Inferior parietal cortex (tissue), 1 donor: ENCODE measurements around the gene SLC25A19.

Source experiments
- DNase-seq: peaks from one replicate; pipeline ENCODE4 v3.0.0-alpha.2; 2016; ENCODE audit errors: extremely low spot score

Gene SLC25A19

GRCh38 chr17:75241502-75241901, 47.7 kb downstream of the SLC25A19 start:
- no peak for DNase-seq

GRCh38 chr17:75241143-75241430, 48.1 kb downstream of the SLC25A19 start:
- no peak for DNase-seq

GRCh38 chr17:75240394-75241142, 48.7 kb downstream of the SLC25A19 start:
- DNase-seq, result no peak

GRCh38 chr17:75239778-75240393, 49.3 kb downstream of the SLC25A19 start:
- DNase-seq, result no peak

GRCh38 chr17:75239214-75239613, 50.0 kb downstream of the SLC25A19 start:
- DNase-seq, result no peak

GRCh38 chr17:75238684-75239191, 50.5 kb downstream of the SLC25A19 start:
- peak; percentile 66 for DNase-seq

GRCh38 chr17:75238020-75238580, 51.1 kb downstream of the SLC25A19 start:
- DNase-seq, result no peak

GRCh38 chr17:75237100-75238014, 51.9 kb downstream of the SLC25A19 start:
- DNase-seq, result no peak

GRCh38 chr17:75232786-75233185, 56.4 kb downstream of the SLC25A19 start:
- no peak for DNase-seq

- no peak for DNase-seq
Measured at GRCh38 chr17:75231741-75232464, 57.3 kb downstream of the SLC25A19 start.

- no peak for DNase-seq
Measured at GRCh38 chr17:75231071-75231470, 58.2 kb downstream of the SLC25A19 start.

GRCh38 chr17:75228847-75229246, 60.4 kb downstream of the SLC25A19 start:
- no peak for DNase-seq

GRCh38 chr17:75228305-75228704, 60.9 kb downstream of the SLC25A19 start:
- no peak for DNase-seq

- DNase-seq, result no peak
Measured at GRCh38 chr17:75227729-75228128, 61.5 kb downstream of the SLC25A19 start.

- no peak for DNase-seq
Measured at GRCh38 chr17:75225016-75225415, 64.2 kb downstream of the SLC25A19 start.
